KG1 (cell line): ENCODE data around the gene SLAMF6.
"Not testable (repeated sequence)": the region's sequence is repeated elsewhere in the genome, so short reads cannot be mapped to it uniquely, and the experiment has no call there.

Source experiments
- DNase-seq: peaks from one replicate; lab custom pipeline; 2025; lab: John Stamatoyannopoulos, UW

The SLAMF6 gene

GRCh38 chr1:160542303-160542945 is 19.4 kb upstream of the SLAMF6 start:
- DNase-seq, result no peak

- no peak for DNase-seq
These were observed 18.7 kb upstream of the SLAMF6 start for GRCh38 chr1:160541622-160542302.

- DNase-seq, result no peak
These were observed 17.8 kb upstream of the SLAMF6 start for GRCh38 chr1:160540859-160541233.

GRCh38 chr1:160539990-160540858 is 17.2 kb upstream of the SLAMF6 start:
- peak; percentile 62 for DNase-seq

- no peak for DNase-seq
These were observed 16.6 kb upstream of the SLAMF6 start for GRCh38 chr1:160539684-160539989.

- no peak for DNase-seq
These were observed 16.1 kb upstream of the SLAMF6 start for GRCh38 chr1:160538985-160539651.

- no peak for DNase-seq
These were observed 14.9 kb upstream of the SLAMF6 start for GRCh38 chr1:160537714-160538665.

GRCh38 chr1:160534823-160535605 is 12.0 kb upstream of the SLAMF6 start:
- no peak for DNase-seq

- not testable (repeated sequence) for DNase-seq
These were observed 9.4 kb upstream of the SLAMF6 start for GRCh38 chr1:160532557-160532813.

GRCh38 chr1:160531809-160532556 is 8.9 kb upstream of the SLAMF6 start:
- not testable (repeated sequence) for DNase-seq

- DNase-seq, result not testable (repeated sequence)
These were observed 6.4 kb upstream of the SLAMF6 start for GRCh38 chr1:160529401-160529952.

- not testable (repeated sequence) for DNase-seq
These were observed 734 bp upstream of the SLAMF6 start for GRCh38 chr1:160523789-160524188.

- DNase-seq, result no peak
These were observed 919 bp downstream of the SLAMF6 start for GRCh38 chr1:160522136-160522535.

GRCh38 chr1:160521554-160521953 is 1.5 kb downstream of the SLAMF6 start:
- DNase-seq, result no peak

GRCh38 chr1:160520999-160521398 is 2.1 kb downstream of the SLAMF6 start:
- no peak for DNase-seq

GRCh38 chr1:160520582-160520981 is 2.5 kb downstream of the SLAMF6 start:
- DNase-seq, result no peak

GRCh38 chr1:160519642-160520435 is 3.2 kb downstream of the SLAMF6 start:
- DNase-seq, result no peak

GRCh38 chr1:160517519-160517918 is 5.5 kb downstream of the SLAMF6 start:
- not testable (repeated sequence) for DNase-seq

- DNase-seq, result not testable (repeated sequence)
These were observed 7.1 kb downstream of the SLAMF6 start for GRCh38 chr1:160515908-160516307.
